HG03103 (cell line): ENCODE measurements around the gene SLC27A3.
"Not testable (repeated sequence)": the region's sequence is repeated elsewhere in the genome, so short reads cannot be mapped to it uniquely, and the experiment has no call there.

ENCODE experiments used
- ATAC-seq: cut with Tn5 transposase; IDR thresholded peaks from one replicate; pipeline ENCODE4 v1.9.1; 2021; ENCODE audit warnings: low read depth; ENCODE audit not compliant: unreplicated experiment

The SLC27A3 gene

GRCh38 chr1:153779781-153780541, 4.8 kb downstream of the SLC27A3 start:
- no peak for ATAC-seq

GRCh38 chr1:153780551-153780950, 5.3 kb downstream of the SLC27A3 start:
- no peak for ATAC-seq

- not testable (repeated sequence) for ATAC-seq
These were observed 7.4 kb downstream of the SLC27A3 start for GRCh38 chr1:153782648-153783047.

GRCh38 chr1:153783233-153784190, 8.3 kb downstream of the SLC27A3 start:
- ATAC-seq = peak; percentile 76

- no peak for ATAC-seq
These were observed 11.0 kb downstream of the SLC27A3 start for GRCh38 chr1:153786038-153786790.

GRCh38 chr1:153789478-153790034, 14.3 kb downstream of the SLC27A3 start:
- ATAC-seq = no peak

- no peak for ATAC-seq
These were observed 15.2 kb downstream of the SLC27A3 start for GRCh38 chr1:153790313-153790965.

GRCh38 chr1:153790966-153791647, 15.9 kb downstream of the SLC27A3 start:
- ATAC-seq = peak; percentile 83

- ATAC-seq = peak; percentile 17
These were observed 16.5 kb downstream of the SLC27A3 start for GRCh38 chr1:153791648-153792253.

- no peak for ATAC-seq
These were observed 17.4 kb downstream of the SLC27A3 start for GRCh38 chr1:153792631-153793041.

- ATAC-seq = no peak
These were observed 18.2 kb downstream of the SLC27A3 start for GRCh38 chr1:153793261-153793972.

GRCh38 chr1:153793973-153794615, 18.9 kb downstream of the SLC27A3 start:
- no peak for ATAC-seq

GRCh38 chr1:153794624-153795329, 19.6 kb downstream of the SLC27A3 start:
- ATAC-seq = no peak

GRCh38 chr1:153795330-153795837, 20.2 kb downstream of the SLC27A3 start:
- no peak for ATAC-seq

- ATAC-seq = no peak
These were observed 21.0 kb downstream of the SLC27A3 start for GRCh38 chr1:153795934-153796785.
